HepG2 (cell line): ENCODE results near the gene KMT2B. TPM values are rescaled to one million over a fixed set of nuclear protein-coding genes. Genes with fewer than 3 reads are reported as not detected.

Experiments used
- CREM ChIP-seq, 2 experiments: sonication (generic) in 1 of 2; formaldehyde crosslinking in 1 of 2; IDR thresholded peaks; 2 replicates each; pipeline versions ENCODE4 v1.4.0 to v1.6.1; 2016 to 2020; ENCODE audit warnings: antibody characterized with exemption in 1 of 2, mild to moderate bottlenecking in 1 of 2, missing genetic modification reagents in 1 of 2
- EP300 ChIP-seq, 3 experiments: sonication (generic) in 1 of 3; formaldehyde crosslinking in 1 of 3; IDR thresholded peaks; 2 replicates each; pipeline versions ENCODE4 v1.5.1 to v1.6.1; 2011 to 2020; ENCODE audit warnings: low read depth in 2 of 3, low read length in 2 of 3, borderline replicate concordance in 1 of 3, improper control_type of control experiment in 1 of 3, mild to moderate bottlenecking in 1 of 3, missing genetic modification reagents in 1 of 3, moderate library complexity in 1 of 3
- HMGXB3 ChIP-seq: sonication (generic); formaldehyde crosslinking; IDR thresholded peaks from 2 replicates; pipeline ENCODE4 v1.4.0; 2020; ENCODE audit warnings: missing genetic modification reagents, borderline replicate concordance
- MZF1 ChIP-seq: sonication (generic); formaldehyde crosslinking; IDR thresholded peaks from 2 replicates; pipeline ENCODE4 v1.8.1; 2023; ENCODE audit warnings: mild to moderate bottlenecking, missing genetic modification reagents, borderline replicate concordance
- PATZ1 ChIP-seq: sonication (generic); formaldehyde crosslinking; IDR thresholded peaks from 2 replicates; pipeline ENCODE4 v1.4.0; 2020; ENCODE audit warnings: missing genetic modification reagents
- SIN3A ChIP-seq: IDR thresholded peaks from 2 replicates; pipeline ENCODE4 v1.6.1; 2011; ENCODE audit warnings: low read depth, mild to moderate bottlenecking, control low read depth, low read length, borderline replicate concordance
- ZGPAT ChIP-seq: IDR thresholded peaks from 2 replicates; pipeline ENCODE4 v1.6.1; 2016; ENCODE audit warnings: mild to moderate bottlenecking
- ZNF224 ChIP-seq: sonication (generic); formaldehyde crosslinking; IDR thresholded peaks from 2 replicates; pipeline ENCODE4 v1.5.0; 2020; ENCODE audit warnings: mild to moderate bottlenecking, missing genetic modification reagents
- ZNF317 ChIP-seq: sonication (generic); formaldehyde crosslinking; IDR thresholded peaks from 2 replicates; pipeline ENCODE4 v1.5.0; 2020; ENCODE audit warnings: mild to moderate bottlenecking, missing genetic modification reagents
- ZNF326 ChIP-seq: sonication (generic); formaldehyde crosslinking; IDR thresholded peaks from 2 replicates; pipeline ENCODE4 v1.4.0; 2020; ENCODE audit warnings: missing genetic modification reagents, borderline replicate concordance
- ZNF343 ChIP-seq: sonication (generic); formaldehyde crosslinking; IDR thresholded peaks from 2 replicates; pipeline ENCODE4 v1.4.0; 2020; ENCODE audit warnings: mild to moderate bottlenecking, missing genetic modification reagents
- ZNF782 ChIP-seq: sonication (generic); formaldehyde crosslinking; IDR thresholded peaks from 2 replicates; pipeline ENCODE4 v1.4.0; 2020; ENCODE audit warnings: missing genetic modification reagents, mild to moderate bottlenecking, borderline replicate concordance
- polyA plus RNA-seq, 8 experiments: library from polyadenylated mRNA; depleted of rRNA in 3 of 8; stranded (reverse) in 7 of 8; unstranded in 1 of 8; fragments of >200 nt; fragmentation: Illumina TruSeq in 4 of 8; extraction: Trizol in 4 of 8; gene quantifications; 2 replicates each; pipeline versions ENCODE4 v1.2.1 to v1.2.3, GENCODE V29; 2011 to 2016; ENCODE audit warnings: low read depth in 4 of 8, missing spikeins in 1 of 8, mixed read lengths in 1 of 8; ENCODE audit not compliant: insufficient read depth in 1 of 8
- total RNA-seq, 5 experiments: library from RNA; depleted of rRNA; stranded (reverse); fragments of >200 nt; fragmentation: Illumina TruSeq; extraction: Trizol; gene quantifications; 2 replicates each; pipeline ENCODE4 v1.2.3, GENCODE V29; 2016; ENCODE audit warnings: low read depth in 1 of 5
- TF ChIP-seq, protein P1 (sequence below): sonication (generic); formaldehyde crosslinking; IDR thresholded peaks from 2 replicates; pipeline ENCODE4 v1.5.1; 2020; ENCODE audit warnings: missing genetic modification reagents, mild to moderate bottlenecking, borderline replicate concordance
- TF ChIP-seq, protein P2 (sequence below): sonication (generic); formaldehyde crosslinking; conservative IDR thresholded peaks from 2 replicates; pipeline ENCODE4 v1.8.1; 2023; ENCODE audit warnings: missing genetic modification reagents

The KMT2B gene
- total and polyA plus RNA-seq, 2 of the 13 experiments (the other 11 are each of a cell fraction or from before 2014, with no cell fraction given): 6.2 to 16.9 TPM

DNA sequence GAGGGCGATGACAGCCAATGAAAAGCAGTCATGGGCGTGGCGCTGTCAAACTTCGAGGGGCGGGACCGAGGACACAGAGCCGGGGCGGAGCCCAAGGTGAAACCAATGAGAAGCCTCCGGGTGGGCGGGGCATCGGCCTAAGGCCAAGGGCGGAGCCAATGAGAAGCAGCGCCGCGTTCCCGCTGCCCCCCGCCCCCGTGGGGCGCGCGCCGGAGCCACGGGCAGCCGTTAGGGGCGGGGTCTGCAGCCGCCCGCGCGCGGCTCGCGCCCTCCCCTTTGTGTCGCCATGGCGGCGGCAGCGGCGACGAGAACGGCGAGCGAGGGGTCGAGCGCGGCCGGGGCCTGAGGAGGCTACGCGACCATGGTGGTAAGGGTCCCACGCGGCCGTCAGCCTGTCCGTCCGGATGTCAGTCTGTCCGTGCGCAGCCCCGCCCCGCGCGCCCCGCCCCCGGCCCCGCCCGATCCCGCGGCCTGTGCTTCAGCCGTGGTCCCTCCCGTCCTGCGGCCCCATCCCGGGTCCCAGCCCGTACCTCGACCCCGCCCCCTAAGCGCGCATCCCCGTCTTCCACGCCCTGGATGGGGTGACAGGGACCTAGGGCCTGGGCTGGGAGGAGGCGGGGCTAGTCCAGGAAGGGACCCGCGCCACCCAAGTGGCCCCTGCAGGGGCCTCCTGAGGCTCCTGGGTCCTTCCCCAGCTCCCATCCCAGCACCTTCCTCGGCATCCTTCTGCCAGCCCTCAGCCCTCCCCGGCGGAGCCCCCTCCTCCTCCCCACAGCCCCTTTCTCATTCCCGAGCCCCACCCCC, 57.7 kb downstream of the KMT2B start, which contains the start of gene ARHGAP33 (continued):
- TF ChIP-seq ZGPAT (no peak), ZNF317 (CRISPR knock-in tag) (no peak), ZNF224 (CRISPR knock-in tag) (no peak), EP300 (IDR thresholded peaks at IDR 0.05; ENCODE audit: low read depth in 2 of 2, low read length in 2 of 2) (no peak), EP300 (CRISPR knock-in tag; IDR thresholded peaks at IDR 0.05; ENCODE audit: borderline replicate concordance) (no peak), SIN3A (0 out of 2 replicates have a peak, but pooled peaks have one; percentile 78), MZF1 (CRISPR knock-in tag) (no peak), ZNF343 (CRISPR knock-in tag) (no peak), ZNF782 (CRISPR knock-in tag) (no peak), ZNF326 (CRISPR knock-in tag) (no peak), PATZ1 (CRISPR knock-in tag) (peak; percentile 51), CREM (IDR thresholded peaks at IDR 0.05) (no peak), CREM (CRISPR knock-in tag; IDR thresholded peaks at IDR 0.05) (no peak), HMGXB3 (no peak)
- TF ChIP-seq, protein P1, sequence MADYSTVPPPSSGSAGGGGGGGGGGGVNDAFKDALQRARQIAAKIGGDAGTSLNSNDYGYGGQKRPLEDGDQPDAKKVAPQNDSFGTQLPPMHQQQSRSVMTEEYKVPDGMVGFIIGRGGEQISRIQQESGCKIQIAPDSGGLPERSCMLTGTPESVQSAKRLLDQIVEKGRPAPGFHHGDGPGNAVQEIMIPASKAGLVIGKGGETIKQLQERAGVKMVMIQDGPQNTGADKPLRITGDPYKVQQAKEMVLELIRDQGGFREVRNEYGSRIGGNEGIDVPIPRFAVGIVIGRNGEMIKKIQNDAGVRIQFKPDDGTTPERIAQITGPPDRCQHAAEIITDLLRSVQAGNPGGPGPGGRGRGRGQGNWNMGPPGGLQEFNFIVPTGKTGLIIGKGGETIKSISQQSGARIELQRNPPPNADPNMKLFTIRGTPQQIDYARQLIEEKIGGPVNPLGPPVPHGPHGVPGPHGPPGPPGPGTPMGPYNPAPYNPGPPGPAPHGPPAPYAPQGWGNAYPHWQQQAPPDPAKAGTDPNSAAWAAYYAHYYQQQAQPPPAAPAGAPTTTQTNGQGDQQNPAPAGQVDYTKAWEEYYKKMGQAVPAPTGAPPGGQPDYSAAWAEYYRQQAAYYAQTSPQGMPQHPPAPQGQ: no peak
- TF ChIP-seq, protein P2, sequence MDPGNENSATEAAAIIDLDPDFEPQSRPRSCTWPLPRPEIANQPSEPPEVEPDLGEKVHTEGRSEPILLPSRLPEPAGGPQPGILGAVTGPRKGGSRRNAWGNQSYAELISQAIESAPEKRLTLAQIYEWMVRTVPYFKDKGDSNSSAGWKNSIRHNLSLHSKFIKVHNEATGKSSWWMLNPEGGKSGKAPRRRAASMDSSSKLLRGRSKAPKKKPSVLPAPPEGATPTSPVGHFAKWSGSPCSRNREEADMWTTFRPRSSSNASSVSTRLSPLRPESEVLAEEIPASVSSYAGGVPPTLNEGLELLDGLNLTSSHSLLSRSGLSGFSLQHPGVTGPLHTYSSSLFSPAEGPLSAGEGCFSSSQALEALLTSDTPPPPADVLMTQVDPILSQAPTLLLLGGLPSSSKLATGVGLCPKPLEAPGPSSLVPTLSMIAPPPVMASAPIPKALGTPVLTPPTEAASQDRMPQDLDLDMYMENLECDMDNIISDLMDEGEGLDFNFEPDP (CRISPR knock-in tag): no peak
